H9 (cell line): ENCODE data around the gene ABCA7. TPM values are rescaled to one million over a fixed set of nuclear protein-coding genes. Genes with fewer than 3 reads are reported as not detected.

Source experiments
- DNase-seq: peaks from one replicate; pipeline ENCODE4 v3.0.0-alpha.2; 2017
- H2AFZ ChIP-seq: one replicate; pipeline ENCODE4 v1.6.1; 2013; ENCODE audit warnings: mild to moderate bottlenecking, low read length, control low read depth, moderate library complexity
- H2AK5ac ChIP-seq: 2 replicates; pipeline ENCODE4 v1.6.1; 2013; ENCODE audit warnings: low read length, control low read depth, mixed read lengths; ENCODE audit not compliant: insufficient read length
- H2BK120ac ChIP-seq: one replicate; pipeline ENCODE4 v1.6.1; 2013; ENCODE audit warnings: low read depth, mild to moderate bottlenecking, low read length, control low read depth, inconsistent platforms; ENCODE audit not compliant: poor library complexity, severe bottlenecking
- H2BK12ac ChIP-seq: 2 replicates; pipeline ENCODE4 v1.6.1; 2013; ENCODE audit warnings: low read length, control low read depth, mixed read lengths, low read depth; ENCODE audit not compliant: insufficient read length
- H2BK15ac ChIP-seq: 2 replicates; pipeline ENCODE4 v1.6.1; 2013; ENCODE audit warnings: low read depth, low read length, control low read depth
- H2BK20ac ChIP-seq: one replicate; pipeline ENCODE4 v1.6.1; 2013; ENCODE audit warnings: low read depth, mild to moderate bottlenecking, low read length, control low read depth, inconsistent platforms; ENCODE audit not compliant: poor library complexity, severe bottlenecking
- H2BK5ac ChIP-seq: 2 replicates; pipeline ENCODE4 v1.6.1; 2013; ENCODE audit warnings: low read length, control low read depth, mixed read lengths; ENCODE audit not compliant: insufficient read length
- H3K14ac ChIP-seq: 2 replicates; pipeline ENCODE4 v1.6.1; 2013; ENCODE audit warnings: low read length, control low read depth; ENCODE audit not compliant: insufficient read depth
- H3K18ac ChIP-seq: 2 replicates; pipeline ENCODE4 v1.6.1; 2013; ENCODE audit warnings: low read depth, mild to moderate bottlenecking, mixed read lengths, low read length, control low read depth; ENCODE audit not compliant: insufficient read length
- H3K23ac ChIP-seq: 2 replicates; pipeline ENCODE4 v1.6.1; 2013; ENCODE audit warnings: low read length, control low read depth, mixed read lengths, low read depth; ENCODE audit not compliant: insufficient read length
- H3K23me2 ChIP-seq: 2 replicates; pipeline ENCODE4 v1.6.1; 2013; ENCODE audit warnings: low read depth, mild to moderate bottlenecking, mixed read lengths, low read length, control low read depth; ENCODE audit not compliant: insufficient read length, poor library complexity, severe bottlenecking
- H3K27ac ChIP-seq: 2 replicates; pipeline ENCODE4 v1.5.1; 2013; ENCODE audit warnings: low read length, control low read depth, mixed read lengths, low read depth; ENCODE audit not compliant: insufficient read length
- H3K27me3 ChIP-seq: 2 replicates; pipeline ENCODE4 v1.6.1; 2013; ENCODE audit warnings: low read length, control low read depth, inconsistent platforms; ENCODE audit not compliant: insufficient read depth
- H3K4ac ChIP-seq: 2 replicates; pipeline ENCODE4 v1.6.1; 2013; ENCODE audit warnings: low read depth, mild to moderate bottlenecking, control low read depth, inconsistent platforms, low read length, moderate library complexity
- H3K4me1 ChIP-seq: 2 replicates; pipeline ENCODE4 v1.6.1; 2013; ENCODE audit warnings: low read length, control low read depth, inconsistent platforms; ENCODE audit not compliant: insufficient read depth
- H3K4me2 ChIP-seq: 2 replicates; pipeline ENCODE4 v1.6.1; 2013; ENCODE audit warnings: low read length, control low read depth, mixed read lengths; ENCODE audit not compliant: insufficient read length, insufficient read depth
- H3K56ac ChIP-seq: 2 replicates; pipeline ENCODE4 v1.6.1; 2013; ENCODE audit warnings: low read depth, mild to moderate bottlenecking, mixed read lengths, low read length, control low read depth; ENCODE audit not compliant: insufficient read length
- H3K79me1 ChIP-seq: 2 replicates; pipeline ENCODE4 v1.6.1; 2013; ENCODE audit warnings: low read depth, mild to moderate bottlenecking, moderate library complexity, low read length, control low read depth, inconsistent platforms; ENCODE audit not compliant: insufficient read depth, poor library complexity, severe bottlenecking
- H3K79me2 ChIP-seq: 2 replicates; pipeline ENCODE4 v1.6.1; 2013; ENCODE audit warnings: low read length, control low read depth, inconsistent platforms; ENCODE audit not compliant: insufficient read depth
- H3K9ac ChIP-seq: 2 replicates; pipeline ENCODE4 v1.6.1; 2013; ENCODE audit warnings: low read length, control low read depth, mixed read lengths; ENCODE audit not compliant: insufficient read length; ENCODE audit errors: extremely low read depth
- H3K9me3 ChIP-seq: one replicate; pipeline ENCODE4 v1.6.1; 2013; ENCODE audit warnings: low read depth, low read length, inconsistent platforms; ENCODE audit not compliant: control insufficient read depth
- H3T11ph ChIP-seq: one replicate; pipeline ENCODE4 v1.6.1; 2013; ENCODE audit warnings: mild to moderate bottlenecking, low read length, control low read depth, inconsistent platforms
- H4K20me1 ChIP-seq: one replicate; pipeline ENCODE4 v1.6.1; 2013; ENCODE audit not compliant: control insufficient read depth, insufficient read length, insufficient read depth
- H4K5ac ChIP-seq: 2 replicates; pipeline ENCODE4 v1.6.1; 2013; ENCODE audit warnings: low read depth, mild to moderate bottlenecking, mixed read lengths, low read length, control low read depth; ENCODE audit not compliant: insufficient read length
- H4K8ac ChIP-seq: replicated peaks from 2 replicates; pipeline ENCODE4 v1.6.1; 2013; ENCODE audit warnings: low read length, control low read depth, mixed read lengths, low read depth; ENCODE audit not compliant: insufficient read length
- H4K91ac ChIP-seq: 2 replicates; pipeline ENCODE4 v1.6.1; 2013; ENCODE audit warnings: low read depth, mild to moderate bottlenecking, moderate library complexity, mixed read lengths, low read length, control low read depth; ENCODE audit not compliant: insufficient read length
- H3K27ac Mint-ChIP-seq, 3 experiments: 2 replicates in 2 of 3; 3 replicates in 1 of 3; pipeline ENCODE4 v1.8.0; 2020 to 2021; ENCODE audit warnings: mixed read lengths in 3 of 3, mild to moderate bottlenecking in 1 of 3, moderate library complexity in 1 of 3
- H3K27me3 Mint-ChIP-seq: 2 replicates; pipeline ENCODE4 v1.8.0; 2021; ENCODE audit warnings: low read depth, mild to moderate bottlenecking, moderate library complexity, mixed read lengths
- H3K36me3 Mint-ChIP-seq, 3 experiments: 2 replicates in 2 of 3; 3 replicates in 1 of 3; pipeline ENCODE4 v1.8.0; 2020 to 2021; ENCODE audit warnings: low read depth in 3 of 3, mixed read lengths in 3 of 3; ENCODE audit not compliant: insufficient read depth in 1 of 3
- H3K4me1 Mint-ChIP-seq, 2 experiments: 2 replicates each; pipeline ENCODE4 v1.8.0; 2020; ENCODE audit warnings: mixed read lengths in 2 of 2
- H3K4me3 Mint-ChIP-seq, 2 experiments: 2 replicates in 1 of 2; 3 replicates in 1 of 2; pipeline ENCODE4 v1.8.0; 2020 to 2021; ENCODE audit warnings: mild to moderate bottlenecking in 2 of 2, mixed read lengths in 2 of 2, moderate library complexity in 1 of 2
- H3K9me3 Mint-ChIP-seq, 2 experiments: 2 replicates in 1 of 2; 3 replicates in 1 of 2; pipeline ENCODE4 v1.8.0; 2020; ENCODE audit warnings: mild to moderate bottlenecking in 2 of 2, mixed read lengths in 2 of 2, moderate library complexity in 1 of 2
- WGBS: extraction: QIAGEN DNeasy Blood & Tissue Kit; methylation state at CpG from one replicate; pipeline ENCODE4 v1.1.7; 2013; ENCODE audit warnings: missing lambda C conversion rate, low lambda C conversion rate, mixed read lengths; ENCODE audit not compliant: insufficient read length; ENCODE audit errors: extremely low coverage; 5-methylcytosine and 5-hydroxymethylcytosine counted together
- total RNA-seq: library from RNA; stranded (reverse); gene quantifications from 2 replicates; pipeline ENCODE4 v1.2.1, GENCODE V29; 2021
- TF ChIP-seq, protein P1 (sequence below): fragments of 200-600 bp; sonication (generic); conservative IDR thresholded peaks from 3 replicates; pipeline ENCODE4 v1.8.0; 2021; ENCODE audit warnings: antibody characterized with exemption, mild to moderate bottlenecking

ABCA7 gene
- total RNA-seq, 1 experiment from 2014 or later = 34.6 TPM

DNA sequence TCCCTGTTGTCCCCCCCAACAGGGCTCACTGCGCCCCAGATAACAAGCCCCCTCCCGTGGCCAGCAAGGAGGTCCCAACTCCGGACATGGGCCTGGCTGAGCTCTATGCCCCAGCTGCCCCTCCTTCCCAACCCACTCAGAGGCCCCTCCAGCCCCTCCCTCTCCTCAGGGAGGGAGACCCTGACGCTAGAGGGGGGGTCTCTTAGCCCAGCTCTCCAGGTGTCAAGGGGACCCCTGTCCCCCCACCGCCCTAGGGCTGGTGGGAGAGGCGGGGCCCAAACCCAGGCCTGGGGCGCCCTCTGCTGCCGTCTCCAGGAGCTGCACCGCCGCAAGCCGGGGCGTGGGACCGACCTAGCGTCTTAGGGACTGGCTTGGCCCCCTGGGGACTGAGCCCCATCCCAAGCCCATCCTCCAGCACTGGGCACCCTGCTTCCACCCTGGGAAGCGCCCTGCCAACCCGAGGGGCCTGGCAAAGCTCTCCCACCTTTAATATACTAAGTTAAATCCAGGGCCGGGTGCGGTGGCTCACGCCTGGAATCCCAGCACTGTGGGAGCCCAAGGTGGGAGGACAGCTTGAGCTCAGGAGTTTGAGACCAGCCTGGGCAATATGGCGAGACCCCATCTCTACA lies 38.3 kb upstream of the ABCA7 start:
- Mint-ChIP-seq H3K4me1 (peaks cover under 1 to 6% of the 10 kb centered on the region in 2 experiments), H3K4me3 (peak overlapping the region in 1 of 2 experiments; percentile 78; a peak in 2 of 5 replicates), H3K9me3 (no peaks in the 10 kb centered on the region; a peak in 1 of 5 replicates), H3K36me3 (peaks cover 0 to 7% (median 3%) of the 10 kb centered on the region in 3 experiments; a peak in 4 of 7 replicates), H3K27ac (no peak overlapping the region), H3K27me3 (peaks cover 45% of the 10 kb centered on the region)
- WGBS = no CpG with 5 or more reads among the region's 20 CpGs
- H2BK5ac ChIP-seq = no peak overlapping the region
- no peak overlapping the region for H3K9ac ChIP-seq
- H3K4me2 ChIP-seq = peak overlapping the region; percentile 42
- H3K79me1 ChIP-seq = no peaks in the 10 kb centered on the region
- no peak overlapping the region for H3K23ac ChIP-seq
- no peak overlapping the region for H4K8ac ChIP-seq
- no peak overlapping the region for H2AFZ ChIP-seq
- no peak overlapping the region for H3K56ac ChIP-seq
- no peak overlapping the region for H2BK20ac ChIP-seq
- H3K27me3 ChIP-seq = peaks cover 10% of the 10 kb centered on the region
- H3K79me2 ChIP-seq = 0 out of 2 replicates have a peak, but pooled peaks cover 2% of the 10 kb centered on the region
- no peak overlapping the region for H3K14ac ChIP-seq
- no peak overlapping the region for H4K5ac ChIP-seq
- H4K20me1 ChIP-seq = no peaks in the 10 kb centered on the region
- peak; percentile 74 for DNase-seq
- H3K27ac ChIP-seq = no peak overlapping the region
- no peaks in the 10 kb centered on the region for H3K9me3 ChIP-seq
- H2BK15ac ChIP-seq = no peak overlapping the region
- TF ChIP-seq, protein P1, sequence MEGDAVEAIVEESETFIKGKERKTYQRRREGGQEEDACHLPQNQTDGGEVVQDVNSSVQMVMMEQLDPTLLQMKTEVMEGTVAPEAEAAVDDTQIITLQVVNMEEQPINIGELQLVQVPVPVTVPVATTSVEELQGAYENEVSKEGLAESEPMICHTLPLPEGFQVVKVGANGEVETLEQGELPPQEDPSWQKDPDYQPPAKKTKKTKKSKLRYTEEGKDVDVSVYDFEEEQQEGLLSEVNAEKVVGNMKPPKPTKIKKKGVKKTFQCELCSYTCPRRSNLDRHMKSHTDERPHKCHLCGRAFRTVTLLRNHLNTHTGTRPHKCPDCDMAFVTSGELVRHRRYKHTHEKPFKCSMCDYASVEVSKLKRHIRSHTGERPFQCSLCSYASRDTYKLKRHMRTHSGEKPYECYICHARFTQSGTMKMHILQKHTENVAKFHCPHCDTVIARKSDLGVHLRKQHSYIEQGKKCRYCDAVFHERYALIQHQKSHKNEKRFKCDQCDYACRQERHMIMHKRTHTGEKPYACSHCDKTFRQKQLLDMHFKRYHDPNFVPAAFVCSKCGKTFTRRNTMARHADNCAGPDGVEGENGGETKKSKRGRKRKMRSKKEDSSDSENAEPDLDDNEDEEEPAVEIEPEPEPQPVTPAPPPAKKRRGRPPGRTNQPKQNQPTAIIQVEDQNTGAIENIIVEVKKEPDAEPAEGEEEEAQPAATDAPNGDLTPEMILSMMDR = peak; percentile 93
- no peak overlapping the region for H2BK120ac ChIP-seq
- no peak overlapping the region for H4K91ac ChIP-seq
- H3K4me1 ChIP-seq = no peaks in the 10 kb centered on the region
- no peak overlapping the region for H2BK12ac ChIP-seq
- H2AK5ac ChIP-seq = no peak overlapping the region
- no peak overlapping the region for H3K18ac ChIP-seq
- peaks cover 10% of the 10 kb centered on the region for H3K23me2 ChIP-seq
- no peak overlapping the region for H3K4ac ChIP-seq
- H3T11ph ChIP-seq = no peak overlapping the region
